CD4-positive, alpha-beta memory T cell (primary cell): Measurements from ENCODE around the gene ZNF583. TPM values are rescaled to one million over a fixed set of nuclear protein-coding genes. Genes with fewer than 3 reads are reported as not detected.

Experiments used
- CTCF ChIA-PET: fragments of 350-600 bp; sonication (Branson Sonifier 250); formaldehyde crosslinking; loops from one replicate; lab custom pipeline; 2021; ENCODE audit warnings: inconsistent platforms; ENCODE audit not compliant: partially characterized antibody; lab: Charles Lee
- POLR2A ChIA-PET: fragments of 350-600 bp; sonication (Branson Sonifier 250); formaldehyde crosslinking; loops from one replicate; lab custom pipeline; 2021; ENCODE audit not compliant: partially characterized antibody; lab: Charles Lee
- DNase-seq, 5 donors: peaks; one replicate each; pipeline versions ENCODE4 v3.0.0 to v3.0.0-alpha.2; 2020 to 2022; ENCODE audit warnings: mixed read lengths in 1 of 5
- H3K27ac ChIP-seq: one replicate; pipeline ENCODE4 v1.7.0; 2013; ENCODE audit warnings: low read depth, low read length
- H3K27me3 ChIP-seq: 2 replicates; pipeline ENCODE4 v1.7.0; 2013; ENCODE audit warnings: mild to moderate bottlenecking, low read length, moderate library complexity; ENCODE audit not compliant: insufficient read depth
- H3K36me3 ChIP-seq: 2 replicates; pipeline ENCODE4 v1.7.0; 2013; ENCODE audit warnings: mild to moderate bottlenecking, low read length, moderate library complexity; ENCODE audit not compliant: insufficient read depth
- H3K4me1 ChIP-seq: 2 replicates; pipeline ENCODE4 v1.7.0; 2013; ENCODE audit warnings: mild to moderate bottlenecking, low read length, moderate library complexity; ENCODE audit not compliant: insufficient read depth
- H3K4me3 ChIP-seq, 2 donors: one replicate each; pipeline ENCODE4 v1.7.0; 2013; ENCODE audit warnings: low read length in 2 of 2, mild to moderate bottlenecking in 1 of 2
- H3K9me3 ChIP-seq, 2 donors: one replicate each; pipeline ENCODE4 v1.7.0; 2013; ENCODE audit warnings: low read length in 2 of 2, control low read depth in 1 of 2; ENCODE audit not compliant: control insufficient read depth in 1 of 2
- H3K27ac Mint-ChIP-seq, 7 donors: one replicate each; pipeline ENCODE4 v1.8.0; 2020 to 2021; ENCODE audit warnings: mixed read lengths in 7 of 7, mild to moderate bottlenecking in 6 of 7, inconsistent platforms in 3 of 7, moderate library complexity in 3 of 7
- H3K27me3 Mint-ChIP-seq, 2 donors: one replicate each; pipeline ENCODE4 v1.8.0; 2020 to 2021; ENCODE audit warnings: mixed read lengths in 2 of 2
- H3K36me3 Mint-ChIP-seq, 2 donors: one replicate each; pipeline ENCODE4 v1.8.0; 2020 to 2021; ENCODE audit warnings: mixed read lengths in 2 of 2, inconsistent platforms in 1 of 2, mild to moderate bottlenecking in 1 of 2
- H3K4me1 Mint-ChIP-seq, 4 donors: one replicate each; pipeline ENCODE4 v1.8.0; 2020 to 2021; ENCODE audit warnings: mixed read lengths in 4 of 4, mild to moderate bottlenecking in 1 of 4
- H3K4me3 Mint-ChIP-seq, 8 donors: one replicate each; pipeline ENCODE4 v1.8.0; 2020 to 2021; ENCODE audit warnings: mixed read lengths in 8 of 8, mild to moderate bottlenecking in 7 of 8, moderate library complexity in 6 of 8, inconsistent platforms in 3 of 8
- H3K9me3 Mint-ChIP-seq, 8 donors: one replicate each; pipeline ENCODE4 v1.8.0; 2020 to 2021; ENCODE audit warnings: mixed read lengths in 8 of 8, mild to moderate bottlenecking in 5 of 8, inconsistent platforms in 3 of 8, moderate library complexity in 1 of 8
- intact Hi-C: fragments of 100-400 bp; cut with micrococcal nuclease; formaldehyde crosslinking; loops from one replicate; pipeline ENCODE4 v1.15.1; 2023
- polyA plus RNA-seq, 2 donors: library from polyadenylated mRNA; unstranded; fragments of 300-500 nt; fragmentation: Illumina TruSeq; gene quantifications; one replicate each; pipeline ENCODE4 v1.2.3, GENCODE V29; 2021
- total RNA-seq, 2 experiments: library from RNA; stranded (reverse); gene quantifications; one replicate each; pipeline ENCODE4 v1.2.3, GENCODE V29; 2021

ZNF583 gene
- total RNA-seq (10 to 100 TPM in 1 of 2 experiments, 1 to 10 TPM in 1; 9.2 to 14.4 TPM), polyA plus RNA-seq (10 to 100 TPM; 10.2 to 16.5 TPM)

- CTCF ChIA-PET: interaction anchor here (1.2 kb wide), 1 partner anchor 11 kb away, joined by 5 read pairs; the partner anchor contains the start of gene ZNF582
These were observed at the start of gene ZNF583 for GRCh38 chr19:56403764-56404704. Gene ZNF583, plus strand, starts transcription at chr19:56404332. Its CDS starts 2,783 bp downstream, at chr19:56407115.

GRCh38 chr19:56355517-56355916, 48.6 kb upstream of the ZNF583 start:
- H3K9me3 Mint-ChIP-seq: peaks cover 2 to 32% (median 26%) of the 10 kb centered on the region in 8 donors
- H3K27me3 ChIP-seq: no peaks in the 10 kb centered on the region
- peaks cover 1 to 5% of the 10 kb centered on the region in 2 donors for H3K27me3 Mint-ChIP-seq
- no peak overlapping the region for H3K27ac Mint-ChIP-seq
- no peak for DNase-seq
- no peaks in the 10 kb centered on the region for H3K9me3 ChIP-seq
- H3K27ac ChIP-seq: no peak overlapping the region
- no peaks in the 10 kb centered on the region for H3K36me3 ChIP-seq
- no peaks in the 10 kb centered on the region for H3K4me1 Mint-ChIP-seq
- no peak overlapping the region for H3K4me3 Mint-ChIP-seq
- peaks cover 5 to 10% of the 10 kb centered on the region in 2 donors for H3K36me3 Mint-ChIP-seq
- H3K4me1 ChIP-seq: no peaks in the 10 kb centered on the region
- H3K4me3 ChIP-seq: no peak overlapping the region
- CTCF ChIA-PET: interaction anchor here (0.7 kb wide), 1 partner anchor 9 kb away, joined by 3 read pairs; no protein-coding TSS in a partner anchor
- POLR2A ChIA-PET: no interaction called here
- intact Hi-C loops: no loop called here

More at GRCh38 chr19:56403764-56404704, at the start of gene ZNF583:
- Mint-ChIP-seq H3K36me3 (peaks cover 61 to 71% of the 10 kb centered on the region in 2 donors), H3K4me1 (peaks cover 20 to 36% (median 26%) of the 10 kb centered on the region in 4 donors), H3K27ac (peak within 1 kb of the TSS; percentile 88 to 99 (median 98)), H3K4me3 (peak within 1 kb of the TSS; percentile 93 to 99 (median 97)), H3K27me3 (no peaks in the 10 kb centered on the region), H3K9me3 (peaks cover 10 to 84% (median 54%) of the 10 kb centered on the region in 8 donors)
- peaks cover 19% of the 10 kb centered on the region for H3K36me3 ChIP-seq
- peaks cover 21% of the 10 kb centered on the region for H3K4me1 ChIP-seq
- POLR2A ChIA-PET: interaction anchor here (1.1 to 3.9 kb wide), 5 partner anchors 8 to 1874 kb away, joined by 3 to 45 read pairs (median 5); partner anchors contain the start of genes ZFP28, ZNF582 and ZNF8
- peak within 1 kb of the TSS; percentile 77 to 96 for H3K4me3 ChIP-seq
- no peaks in the 10 kb centered on the region for H3K27me3 ChIP-seq
- DNase-seq: peak; percentile 90 to 94 (median 92)
- H3K9me3 ChIP-seq: peaks cover 4 to 32% of the 10 kb centered on the region in 2 donors
- intact Hi-C loops: loop anchor here (1.0 to 5.0 kb wide), 4 partner anchors 11 to 193 kb away; partner anchors contain the start of genes ZFP28, ZNF470, ZNF582 and ZNF71
- H3K27ac ChIP-seq: peak within 1 kb of the TSS; percentile 92

- no peak for DNase-seq
- no peak overlapping the region for H3K4me3 Mint-ChIP-seq
- no peak overlapping the region for H3K27ac Mint-ChIP-seq
These were observed 47.2 kb upstream of the ZNF583 start for GRCh38 chr19:56356944-56357343.

DNA sequence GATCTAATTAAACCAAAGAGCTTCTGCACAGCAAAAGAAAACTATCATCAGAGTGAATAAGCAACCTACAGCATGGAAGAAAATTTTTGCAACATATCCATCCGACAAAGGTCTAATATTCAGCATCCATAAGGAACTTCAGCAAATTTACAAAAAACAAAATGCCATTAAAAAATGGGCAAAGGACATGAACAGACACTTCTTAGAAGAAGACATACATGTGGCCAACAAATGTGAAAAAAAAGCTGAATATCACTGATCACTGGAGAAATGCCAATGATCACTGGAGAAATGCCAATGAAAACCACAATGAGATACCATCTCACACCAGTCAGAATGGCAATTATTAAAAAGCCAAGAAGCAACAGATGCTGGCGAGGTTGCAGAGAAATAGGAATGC, 43.3 kb upstream of the ZNF583 start:
- intact Hi-C loops: no loop called here
- Mint-ChIP-seq H3K27ac (no peak overlapping the region), H3K9me3 (peaks cover 2 to 76% (median 58%) of the 10 kb centered on the region in 8 donors), H3K4me3 (no peak overlapping the region), H3K4me1 (no peaks in the 10 kb centered on the region), H3K36me3 (peaks cover 25 to 28% of the 10 kb centered on the region in 2 donors), H3K27me3 (peaks cover 0 to 4% of the 10 kb centered on the region in 2 donors)
- CTCF ChIA-PET: no interaction called here
- H3K27me3 ChIP-seq: no peaks in the 10 kb centered on the region
- no peaks in the 10 kb centered on the region for H3K9me3 ChIP-seq
- H3K36me3 ChIP-seq: no peaks in the 10 kb centered on the region
- H3K27ac ChIP-seq: no peak overlapping the region
- H3K4me3 ChIP-seq: no peak overlapping the region
- POLR2A ChIA-PET: no interaction called here
- no peaks in the 10 kb centered on the region for H3K4me1 ChIP-seq
- no peak for DNase-seq

More at GRCh38 chr19:56356944-56357343, 47.2 kb upstream of the ZNF583 start:
- intact Hi-C loops: no loop called here
- peaks cover 9 to 14% of the 10 kb centered on the region in 2 donors for H3K36me3 Mint-ChIP-seq
- CTCF ChIA-PET: no interaction called here
- no peak overlapping the region for H3K4me3 ChIP-seq
- no peaks in the 10 kb centered on the region for H3K27me3 ChIP-seq
- POLR2A ChIA-PET: no interaction called here
- H3K9me3 Mint-ChIP-seq: peaks cover 2 to 44% (median 36%) of the 10 kb centered on the region in 8 donors
- no peaks in the 10 kb centered on the region for H3K36me3 ChIP-seq
- no peaks in the 10 kb centered on the region for H3K4me1 Mint-ChIP-seq
- H3K27ac ChIP-seq: no peak overlapping the region
- no peaks in the 10 kb centered on the region for H3K4me1 ChIP-seq
- H3K27me3 Mint-ChIP-seq: peaks cover 1 to 5% of the 10 kb centered on the region in 2 donors
- no peaks in the 10 kb centered on the region for H3K9me3 ChIP-seq

DNA sequence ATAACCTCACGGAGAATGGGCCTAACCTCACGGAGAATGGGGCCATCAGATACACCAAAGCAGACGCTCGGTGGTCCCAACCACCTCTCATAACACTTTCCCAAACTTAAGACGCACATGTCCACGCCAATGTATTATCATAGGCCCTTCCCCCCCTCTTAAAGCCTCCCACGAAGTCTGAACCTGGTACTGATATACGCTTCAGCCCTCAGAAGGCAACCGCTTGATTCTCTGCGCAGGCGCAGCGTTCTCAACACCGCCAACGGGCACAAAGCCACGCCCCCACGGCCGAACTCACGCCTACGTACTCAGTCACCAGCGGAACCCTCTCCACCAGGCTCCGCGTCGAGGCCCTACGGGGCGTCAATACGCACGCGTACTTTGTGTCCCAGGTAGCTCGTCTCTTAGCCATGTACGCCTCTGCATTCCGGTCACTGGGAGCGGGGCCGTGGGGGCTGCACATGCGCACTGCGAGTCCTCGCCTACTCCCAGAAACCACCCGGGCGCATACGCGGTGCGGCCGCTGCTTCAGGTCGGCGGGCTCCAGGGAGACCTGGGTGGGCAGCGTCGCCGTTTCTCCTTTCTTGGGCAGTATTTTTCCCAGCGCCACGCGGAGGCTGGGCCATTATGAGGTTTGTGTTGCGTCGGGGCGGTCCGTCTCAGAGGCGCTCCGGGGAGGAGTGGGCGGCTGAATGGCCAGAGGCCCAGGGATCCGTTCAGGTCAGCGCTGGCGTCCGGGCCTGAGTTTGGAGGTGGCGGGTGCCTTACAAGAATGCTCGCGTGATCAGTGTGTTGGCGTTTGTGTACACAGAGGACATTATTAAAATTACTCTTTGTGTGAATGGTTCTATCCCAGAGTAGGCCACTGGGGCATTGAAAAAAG, 36.1 kb upstream of the ZNF583 start:
- H3K4me3 ChIP-seq: peak overlapping the region; percentile 54 to 55
- peaks cover 48 to 51% of the 10 kb centered on the region in 2 donors for H3K36me3 Mint-ChIP-seq
- ChIA-PET POLR2A (interaction anchor here (1.3 kb wide), 1 partner anchor 25 kb away, joined by 4 read pairs; the partner anchor contains the start of gene ZNF582), CTCF (interaction anchor here (1.2 to 1.5 kb wide), 2 partner anchors 25 to 54 kb away, joined by 4 to 6 read pairs; partner anchors contain the start of genes ZNF582 and ZSCAN5A)
- intact Hi-C loops: no loop called here
- H3K9me3 Mint-ChIP-seq: peaks cover 7 to 82% (median 53%) of the 10 kb centered on the region in 8 donors
- H3K27ac Mint-ChIP-seq: peak overlapping the region; percentile 38 to 91 (median 84)
- H3K4me3 Mint-ChIP-seq: peak overlapping the region; percentile 81 to 92 (median 90)
- H3K27me3 Mint-ChIP-seq: peaks cover 9 to 19% of the 10 kb centered on the region in 2 donors
- no peaks in the 10 kb centered on the region for H3K27me3 ChIP-seq
- no peaks in the 10 kb centered on the region for H3K36me3 ChIP-seq
- H3K27ac ChIP-seq: peak overlapping the region; percentile 53
- H3K4me1 Mint-ChIP-seq: peaks cover 0 to 23% (median 11%) of the 10 kb centered on the region in 4 donors
- peaks cover 9% of the 10 kb centered on the region for H3K4me1 ChIP-seq
- DNase-seq: peak; percentile 57 to 80 (median 69)
- no peaks in the 10 kb centered on the region for H3K9me3 ChIP-seq

- POLR2A ChIA-PET: no interaction called here
- no peak for DNase-seq
- peaks cover 7 to 82% (median 55%) of the 10 kb centered on the region in 8 donors for H3K9me3 Mint-ChIP-seq
- H3K27me3 ChIP-seq: no peaks in the 10 kb centered on the region
- H3K4me3 Mint-ChIP-seq: peak overlapping the region in 3 of 8 donors; percentile 30 to 32 (median 31)
- peaks cover 55 to 57% of the 10 kb centered on the region in 2 donors for H3K36me3 Mint-ChIP-seq
- H3K27me3 Mint-ChIP-seq: peaks cover 9 to 19% of the 10 kb centered on the region in 2 donors
- H3K9me3 ChIP-seq: peaks cover 0 to 5% of the 10 kb centered on the region in 2 donors
- no peak overlapping the region for H3K4me3 ChIP-seq
- H3K4me1 ChIP-seq: peaks cover 9% of the 10 kb centered on the region
- H3K27ac ChIP-seq: no peak overlapping the region
- H3K4me1 Mint-ChIP-seq: peaks cover 0 to 23% (median 11%) of the 10 kb centered on the region in 4 donors
- CTCF ChIA-PET: no interaction called here
- intact Hi-C loops: no loop called here
- peaks cover 9% of the 10 kb centered on the region for H3K36me3 ChIP-seq
- H3K27ac Mint-ChIP-seq: no peak overlapping the region
These were observed 34.1 kb upstream of the ZNF583 start for GRCh38 chr19:56369886-56370676.
